Articular chondrocyte of knee joint (primary cell): Measurements from ENCODE around the gene PPP3R1. TPM values are rescaled to one million over a fixed set of nuclear protein-coding genes. Genes with fewer than 3 reads are reported as not detected.

Experiments
- total RNA-seq: library from RNA; depleted of rRNA; stranded (reverse); fragments of >200 nt; gene quantifications from 2 replicates; pipeline ENCODE4 v1.2.3, GENCODE V29; 2012

PPP3R1 gene
- total RNA-seq, result 39.2 and 40.0 TPM in 2 replicates

GRCh38 chr2:68252400-68253218 lies at the start of gene PPP3R1:
Gene PPP3R1, minus strand, starts transcription at chr2:68252532. Its CDS starts 405 bp downstream, at chr2:68252127.

GRCh38 chr2:68157402-68158133 lies 94.8 kb downstream of the PPP3R1 start, which contains the start of gene PNO1:
Gene PNO1, plus strand, starts transcription at chr2:68157888. Its CDS starts 47 bp downstream, at chr2:68157935.

Other genes starting within 250 kb of the PPP3R1 start
- 21.0 and 37.8 TPM in 2 replicates for gene C1D, start 189.5 kb downstream of the PPP3R1 start, total RNA-seq
- gene PNO1, start 94.6 kb downstream of the PPP3R1 start, total RNA-seq, result 9.9 and 11.6 TPM in 2 replicates
- gene CNRIP1, start 67.4 kb upstream of the PPP3R1 start, total RNA-seq, result 70.9 and 77.6 TPM in 2 replicates
- 0.13 and 0.32 TPM in 2 replicates for gene PLEK, start 112.8 kb upstream of the PPP3R1 start, total RNA-seq
- 1.2 and 1.3 TPM in 2 replicates for gene FBXO48, start 214.8 kb upstream of the PPP3R1 start, total RNA-seq
- 11.4 and 13.7 TPM in 2 replicates for gene APLF, start 215.1 kb upstream of the PPP3R1 start, total RNA-seq